NOMO-1 treated with DMSO at 0.1 percent for 48 hours (cell line): ENCODE measurements around the gene SGCA.
A peak's percentile ranks its signal among the peaks of the same experiment; 100 is the strongest.

Experiments
- DNase-seq: peaks from one replicate; lab custom pipeline; 2025; ENCODE audit not compliant: unreplicated experiment; lab: John Stamatoyannopoulos, UW

Gene SGCA

GRCh38 chr17:50165867-50166517 lies at the start of gene SGCA:
Gene SGCA, plus strand, starts transcription at chr17:50166005. Its CDS starts 36 bp downstream, at chr17:50166041.
- no peak for DNase-seq

DNA sequence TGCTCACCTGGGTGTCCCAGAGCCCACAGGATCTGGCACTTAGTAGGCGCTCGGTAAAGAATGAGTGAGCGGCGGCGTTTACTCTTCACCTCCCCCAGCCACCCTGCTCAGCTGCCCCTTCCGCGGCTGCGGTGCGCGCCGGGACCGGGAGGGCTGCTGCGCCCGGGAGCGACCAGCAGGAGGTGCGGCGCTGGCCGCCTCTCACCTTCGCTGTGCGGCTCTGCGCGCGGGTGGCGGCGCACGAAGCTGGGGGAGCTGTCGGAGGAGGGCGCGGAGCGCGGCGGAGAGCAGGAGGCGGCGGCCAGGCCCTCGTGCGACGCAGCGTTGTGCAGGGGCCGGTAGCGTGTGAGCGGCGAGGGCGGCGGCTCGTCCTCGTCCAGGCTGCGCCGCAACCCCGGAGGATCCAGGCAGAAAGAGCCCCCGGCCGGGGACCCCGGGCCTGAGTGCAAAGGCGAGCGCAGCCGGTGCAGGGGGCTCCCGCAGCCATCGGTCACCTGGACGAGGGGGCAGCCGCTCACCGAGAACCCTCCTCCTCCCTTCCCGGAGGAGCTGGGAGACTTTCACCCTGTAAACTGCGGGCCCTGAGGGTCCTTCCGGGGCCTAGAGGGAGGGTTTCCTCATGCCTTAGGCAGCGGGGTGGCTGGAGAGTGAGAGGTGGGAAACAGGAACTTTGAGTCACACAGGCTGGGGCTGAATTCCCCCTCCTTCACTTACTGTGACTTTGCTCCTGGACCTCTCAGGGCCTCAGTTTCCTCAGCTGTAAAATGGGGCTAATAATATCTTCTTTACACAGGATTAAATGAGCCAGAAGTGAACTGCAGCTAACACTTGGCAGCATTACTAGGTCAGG lies 48.4 kb upstream of the SGCA start:
- DNase-seq: peak; percentile 57

- no peak for DNase-seq
Observed at GRCh38 chr17:50118076-50118827, 47.6 kb upstream of the SGCA start.

GRCh38 chr17:50118828-50119218 lies 47.0 kb upstream of the SGCA start:
- DNase-seq: no peak

GRCh38 chr17:50120475-50121253 lies 45.1 kb upstream of the SGCA start:
- no peak for DNase-seq

- no peak for DNase-seq
Observed at GRCh38 chr17:50122945-50123344, 42.9 kb upstream of the SGCA start.

DNA sequence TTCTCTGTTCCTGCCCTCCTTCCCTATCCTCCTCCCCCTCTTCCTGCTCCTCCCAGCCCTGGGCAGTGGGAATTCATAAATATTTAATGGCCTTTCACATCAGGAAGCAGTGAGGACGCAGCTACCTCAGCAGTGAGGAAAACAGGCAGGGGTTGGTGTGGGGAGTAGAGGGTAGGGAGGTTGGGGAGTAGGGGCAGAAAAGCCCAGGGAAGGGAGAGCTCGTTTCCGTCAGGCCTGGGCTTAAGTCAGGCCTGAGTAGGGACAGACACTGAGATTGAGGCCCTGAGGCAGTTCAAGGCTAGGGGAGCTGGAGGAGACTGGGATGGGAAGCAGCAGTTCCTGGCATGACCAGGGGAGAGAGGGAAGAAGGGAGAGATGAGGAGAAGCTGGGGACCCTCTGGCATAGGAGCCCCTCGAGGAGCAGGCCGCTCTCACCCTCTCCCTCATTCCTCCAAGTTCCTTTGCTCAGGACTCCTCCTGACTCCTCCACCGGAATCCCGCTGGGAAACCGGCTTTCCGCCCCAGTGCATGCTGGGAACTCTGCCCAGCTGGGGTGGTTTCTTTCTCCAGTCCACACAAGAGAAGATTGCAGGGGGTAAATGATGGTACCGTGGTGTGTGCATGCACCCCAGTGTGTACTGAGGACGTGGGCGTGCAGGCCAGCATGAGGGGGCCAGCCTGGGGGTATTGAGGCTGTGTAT lies 42.0 kb upstream of the SGCA start:
- no peak for DNase-seq

- no peak for DNase-seq
Observed at GRCh38 chr17:50125420-50125997, 40.3 kb upstream of the SGCA start.

DNA sequence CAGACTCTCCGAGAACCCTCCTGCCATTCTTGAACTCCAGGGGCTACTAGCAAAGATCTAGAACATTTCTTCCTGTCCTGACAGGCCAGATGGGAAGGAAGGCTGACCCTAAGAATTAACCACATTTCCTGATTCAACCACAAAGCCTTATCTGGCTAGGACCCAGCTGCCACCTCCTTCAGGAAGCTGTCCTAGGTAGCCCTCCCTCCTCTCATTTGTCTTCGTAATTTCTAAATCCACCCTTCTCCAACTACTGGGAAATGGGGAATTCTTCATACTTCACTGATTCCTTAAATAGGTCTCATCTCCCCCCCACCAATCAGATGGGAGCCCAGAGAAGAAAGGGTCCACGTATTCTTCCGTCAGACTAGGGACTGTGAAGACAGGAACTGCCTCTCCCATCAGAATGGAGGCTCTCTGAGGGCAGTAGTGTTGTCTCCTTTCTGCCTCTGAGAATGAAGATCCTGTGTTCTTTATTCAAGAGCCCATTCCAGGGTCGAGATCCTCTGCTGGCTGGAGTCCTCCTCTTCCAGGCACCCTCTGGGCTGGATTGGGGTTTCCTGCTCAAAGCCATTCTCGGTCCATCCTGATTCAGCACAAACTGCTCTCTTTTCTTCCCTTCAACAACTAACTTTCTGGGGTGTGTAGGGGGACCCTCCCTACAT lies 38.0 kb upstream of the SGCA start:
- DNase-seq: peak; percentile 43

GRCh38 chr17:50128441-50129352 lies 37.1 kb upstream of the SGCA start:
- DNase-seq: no peak

DNA sequence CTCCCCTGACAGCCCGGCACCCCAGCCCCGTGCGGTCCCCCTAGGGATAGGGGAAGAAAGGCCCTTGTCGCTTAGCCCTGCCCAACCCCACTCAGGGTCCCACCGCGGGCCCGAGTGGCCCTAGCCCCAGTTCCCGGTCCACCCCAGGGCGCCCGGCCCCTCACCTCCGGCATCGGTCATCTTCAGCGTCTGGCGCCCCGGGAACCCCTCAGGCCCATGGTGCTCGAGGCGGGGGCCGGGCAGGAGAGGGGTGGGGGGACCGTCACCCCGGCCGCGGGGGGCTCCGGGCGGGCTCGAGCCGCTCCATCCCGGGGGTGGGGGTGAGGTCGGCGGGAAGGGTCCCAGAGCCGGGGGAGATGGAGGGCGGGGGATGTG lies 36.5 kb upstream of the SGCA start:
- no peak for DNase-seq

- no peak for DNase-seq
Observed at GRCh38 chr17:50129728-50130558, 35.9 kb upstream of the SGCA start, which contains the start of gene SAMD14. Gene SAMD14, minus strand, starts transcription at chr17:50130160. Its CDS starts 5,201 bp downstream, at chr17:50124959.

DNA sequence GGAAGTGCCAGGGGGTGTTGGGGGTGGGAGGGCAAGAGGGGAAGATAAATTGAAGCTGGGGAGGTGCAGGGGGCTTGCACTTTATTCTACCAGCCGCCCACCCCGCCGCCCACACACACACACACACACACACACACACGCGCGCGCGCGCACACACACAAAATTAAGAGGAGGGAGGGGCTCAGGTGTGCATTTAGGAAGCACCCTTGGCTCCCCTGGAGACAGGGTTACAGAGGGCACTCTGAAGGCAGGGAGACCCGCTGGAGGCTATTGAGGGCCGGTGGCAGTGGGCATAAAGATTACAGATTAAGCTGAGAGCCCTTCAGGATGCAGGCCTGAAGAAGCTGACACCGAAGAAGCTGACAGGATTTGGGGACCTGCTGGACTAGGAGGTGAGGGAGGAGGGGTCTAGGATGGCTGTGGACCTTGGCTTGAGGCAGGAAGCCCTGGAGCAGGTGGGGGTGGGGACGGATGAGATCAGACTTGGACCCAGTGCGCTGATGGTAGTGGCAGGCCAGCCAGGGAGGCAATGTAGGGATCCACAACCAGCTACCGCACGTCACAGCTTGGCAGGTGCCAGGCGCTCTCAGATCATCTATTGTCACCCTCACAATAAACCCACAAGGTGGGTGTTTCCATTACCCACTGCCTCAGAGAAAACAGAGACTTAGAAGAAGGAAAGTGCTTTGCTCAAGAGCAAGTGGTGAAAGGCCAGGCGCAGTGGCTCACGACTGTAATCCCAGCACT lies 35.1 kb upstream of the SGCA start:
- DNase-seq: no peak

GRCh38 chr17:50132104-50132794 lies 33.6 kb upstream of the SGCA start:
- DNase-seq: no peak

DNA sequence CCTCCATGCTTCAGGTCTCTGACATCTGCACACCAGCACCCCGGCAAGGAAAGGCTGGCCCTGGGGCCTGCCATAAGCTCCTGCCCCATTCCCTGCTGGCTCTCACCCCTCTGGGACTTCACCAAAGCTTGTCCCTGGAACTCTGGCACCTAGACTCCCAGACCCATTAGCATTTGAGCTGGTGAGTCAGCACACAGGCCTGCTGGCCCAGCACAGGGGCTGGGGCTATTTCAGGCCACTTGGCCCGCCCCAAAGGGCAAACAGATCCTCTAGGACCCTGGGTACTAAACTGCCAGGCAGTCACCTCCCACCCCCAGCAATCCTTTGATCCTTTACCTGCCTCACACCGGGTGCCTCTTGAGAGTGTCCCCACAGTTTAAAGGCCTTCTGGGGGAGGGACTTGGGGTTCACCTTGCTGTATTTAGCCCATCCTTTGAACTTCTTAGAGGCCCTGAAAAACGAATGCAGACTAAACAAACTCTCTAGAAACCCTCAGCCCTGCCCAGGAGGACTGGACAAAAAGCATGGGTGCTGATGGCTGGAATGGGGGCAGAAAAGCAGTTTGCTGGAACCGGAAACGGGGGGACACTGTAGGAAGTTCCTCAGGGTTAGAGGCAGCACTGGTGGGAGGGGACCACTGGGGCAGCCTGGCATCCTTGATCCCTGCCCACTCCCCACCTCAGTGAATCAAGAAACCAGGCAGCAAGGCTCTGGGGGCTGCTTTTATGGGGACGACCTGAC lies 32.6 kb upstream of the SGCA start:
- DNase-seq: no peak

GRCh38 chr17:50133769-50134099 lies 32.1 kb upstream of the SGCA start:
- no peak for DNase-seq
